Natural killer cell treated with Interleukin-12 subunit alpha and Interleukin-12 subunit beta and Interleukin-15 and Interleukin-18, amount 100 ng/mL, for 72 hours (primary cell): ENCODE results near the gene SMARCB1. TPM values are rescaled to one million over a fixed set of nuclear protein-coding genes. Genes with fewer than 3 reads are reported as not detected.

Experiments
- ATAC-seq, 2 donors: fragments of 150-1000 bp; cut with Tn5 transposase in 1 of 2; sonication (Bioruptor Pico), chemical (Tn5 transposase) in 1 of 2; 2 replicates each; pipeline ENCODE4 v1.10.0; 2021
- DNase-seq: peaks from one replicate; pipeline ENCODE4 v3.0.0; 2022; ENCODE audit warnings: low spot score
- H3K27ac Mint-ChIP-seq, 2 donors: 1 replicate in 1 of 2; 2 replicates in 1 of 2; pipeline ENCODE4 v1.8.0; 2022; ENCODE audit warnings: mixed read lengths in 2 of 2, mild to moderate bottlenecking in 1 of 2, moderate library complexity in 1 of 2
- H3K27me3 Mint-ChIP-seq, 2 donors: 1 replicate in 1 of 2; 2 replicates in 1 of 2; pipeline ENCODE4 v1.8.0; 2022; ENCODE audit warnings: mixed read lengths in 2 of 2
- H3K36me3 Mint-ChIP-seq: one replicate; pipeline ENCODE4 v1.8.0; 2022; ENCODE audit warnings: mixed read lengths
- H3K4me1 Mint-ChIP-seq, 2 donors: 1 replicate in 1 of 2; 2 replicates in 1 of 2; pipeline ENCODE4 v1.8.0; 2022; ENCODE audit warnings: low read depth in 2 of 2, mixed read lengths in 2 of 2, mild to moderate bottlenecking in 1 of 2
- H3K4me3 Mint-ChIP-seq: one replicate; pipeline ENCODE4 v1.8.0; 2022; ENCODE audit warnings: mixed read lengths
- H3K9me3 Mint-ChIP-seq: 2 replicates; pipeline ENCODE4 v1.8.0; 2022; ENCODE audit warnings: mixed read lengths
- total RNA-seq, 2 donors: library from RNA; stranded (reverse); gene quantifications; one replicate each; pipeline ENCODE4 v1.2.3, GENCODE V29; 2022

Gene SMARCB1
- total RNA-seq, 2 donors from 2014 or later = 70.5 to 105 TPM

- peaks cover 7% of the 10 kb centered on the region for H3K36me3 Mint-ChIP-seq
- ATAC-seq = no peak
These were observed 28.9 kb downstream of the SMARCB1 start for GRCh38 chr22:23815541-23816155.

GRCh38 chr22:23816156-23816976 lies 29.6 kb downstream of the SMARCB1 start:
- no peak overlapping the region for H3K27ac Mint-ChIP-seq

More at GRCh38 chr22:23815541-23816155, 28.9 kb downstream of the SMARCB1 start:
- Mint-ChIP-seq H3K27me3 (no peaks in the 10 kb centered on the region), H3K4me1 (peaks cover 3 to 9% of the 10 kb centered on the region in 2 donors), H3K27ac (no peak overlapping the region), H3K4me3 (no peak overlapping the region), H3K9me3 (no peaks in the 10 kb centered on the region)
- no peak for DNase-seq

GRCh38 chr22:23817146-23817545 lies 30.4 kb downstream of the SMARCB1 start:
- no peak overlapping the region for H3K27ac Mint-ChIP-seq
- H3K36me3 Mint-ChIP-seq = no peaks in the 10 kb centered on the region
- H3K27me3 Mint-ChIP-seq = no peaks in the 10 kb centered on the region
- no peak for DNase-seq
- H3K4me3 Mint-ChIP-seq = no peak overlapping the region
- H3K9me3 Mint-ChIP-seq = no peaks in the 10 kb centered on the region
- no peak for ATAC-seq
- peaks cover 5 to 10% of the 10 kb centered on the region in 2 donors for H3K4me1 Mint-ChIP-seq

More at GRCh38 chr22:23816156-23816976, 29.6 kb downstream of the SMARCB1 start:
- H3K36me3 Mint-ChIP-seq = peaks cover 4% of the 10 kb centered on the region
- ATAC-seq = no peak
- H3K4me1 Mint-ChIP-seq = peaks cover 5 to 10% of the 10 kb centered on the region in 2 donors
- DNase-seq = no peak
- no peak overlapping the region for H3K4me3 Mint-ChIP-seq
- no peaks in the 10 kb centered on the region for H3K9me3 Mint-ChIP-seq
- no peaks in the 10 kb centered on the region for H3K27me3 Mint-ChIP-seq

- no peaks in the 10 kb centered on the region for H3K36me3 Mint-ChIP-seq
- no peak overlapping the region for H3K4me3 Mint-ChIP-seq
- no peak overlapping the region for H3K27ac Mint-ChIP-seq
- H3K27me3 Mint-ChIP-seq = no peaks in the 10 kb centered on the region
- H3K4me1 Mint-ChIP-seq = peaks cover 8 to 10% of the 10 kb centered on the region in 2 donors
- DNase-seq (no peak), ATAC-seq (no peak)
- H3K9me3 Mint-ChIP-seq = no peaks in the 10 kb centered on the region
These were observed 31.8 kb downstream of the SMARCB1 start for GRCh38 chr22:23818541-23818940.

- Mint-ChIP-seq H3K4me3 (peak overlapping the region; percentile 47), H3K27me3 (no peaks in the 10 kb centered on the region), H3K4me1 (peaks cover 10 to 12% of the 10 kb centered on the region in 2 donors), H3K27ac (peak overlapping the region; percentile 57 to 63), H3K36me3 (no peaks in the 10 kb centered on the region), H3K9me3 (no peaks in the 10 kb centered on the region)
- ATAC-seq (peak; percentile 61 to 81), DNase-seq (no peak)
These were observed 34.0 kb downstream of the SMARCB1 start for GRCh38 chr22:23820748-23821211.

GRCh38 chr22:23822101-23822671 lies 35.4 kb downstream of the SMARCB1 start:
- Mint-ChIP-seq H3K4me3 (no peak overlapping the region), H3K9me3 (no peaks in the 10 kb centered on the region), H3K36me3 (no peaks in the 10 kb centered on the region), H3K27ac (peak overlapping the region; percentile 58 to 60), H3K4me1 (peaks cover 10 to 12% of the 10 kb centered on the region in 2 donors), H3K27me3 (no peaks in the 10 kb centered on the region)
- DNase-seq (no peak), ATAC-seq (no peak)

GRCh38 chr22:23823331-23823791 lies 36.6 kb downstream of the SMARCB1 start:
- H3K4me3 Mint-ChIP-seq = no peak overlapping the region
- H3K27me3 Mint-ChIP-seq = no peaks in the 10 kb centered on the region
- H3K9me3 Mint-ChIP-seq = no peaks in the 10 kb centered on the region
- no peaks in the 10 kb centered on the region for H3K36me3 Mint-ChIP-seq
- DNase-seq = no peak
- H3K27ac Mint-ChIP-seq = peak overlapping the region in 1 of 2 donors; percentile 60
- peaks cover 10 to 12% of the 10 kb centered on the region in 2 donors for H3K4me1 Mint-ChIP-seq
- no peak for ATAC-seq

GRCh38 chr22:23824476-23825245 lies 37.9 kb downstream of the SMARCB1 start:
- Mint-ChIP-seq H3K27me3 (no peaks in the 10 kb centered on the region), H3K27ac (no peak overlapping the region), H3K36me3 (no peaks in the 10 kb centered on the region), H3K4me1 (peaks cover 15 to 17% of the 10 kb centered on the region in 2 donors), H3K9me3 (no peaks in the 10 kb centered on the region), H3K4me3 (no peak overlapping the region)
- no peak for DNase-seq
- ATAC-seq = no peak

- H3K27ac Mint-ChIP-seq = no peak overlapping the region
- no peaks in the 10 kb centered on the region for H3K36me3 Mint-ChIP-seq
- DNase-seq (no peak), ATAC-seq (no peak)
- no peaks in the 10 kb centered on the region for H3K27me3 Mint-ChIP-seq
- peaks cover 9 to 19% of the 10 kb centered on the region in 2 donors for H3K4me1 Mint-ChIP-seq
- H3K9me3 Mint-ChIP-seq = no peaks in the 10 kb centered on the region
- no peak overlapping the region for H3K4me3 Mint-ChIP-seq
These were observed 38.6 kb downstream of the SMARCB1 start for GRCh38 chr22:23825246-23825905.

- Mint-ChIP-seq H3K4me3 (no peak overlapping the region), H3K27ac (no peak overlapping the region), H3K4me1 (peaks cover 5 to 14% of the 10 kb centered on the region in 2 donors), H3K27me3 (no peaks in the 10 kb centered on the region), H3K36me3 (no peaks in the 10 kb centered on the region), H3K9me3 (no peaks in the 10 kb centered on the region)
- no peak for ATAC-seq
- DNase-seq = no peak
These were observed 40.0 kb downstream of the SMARCB1 start for GRCh38 chr22:23826510-23827350.

- H3K9me3 Mint-ChIP-seq = no peaks in the 10 kb centered on the region
- H3K27ac Mint-ChIP-seq = no peak overlapping the region
- no peaks in the 10 kb centered on the region for H3K36me3 Mint-ChIP-seq
These were observed 40.7 kb downstream of the SMARCB1 start for GRCh38 chr22:23827351-23827995.

More at GRCh38 chr22:23827351-23827995, 40.7 kb downstream of the SMARCB1 start:
- DNase-seq (no peak), ATAC-seq (no peak)
- H3K4me1 Mint-ChIP-seq = peaks cover 5 to 14% of the 10 kb centered on the region in 2 donors
- no peak overlapping the region for H3K4me3 Mint-ChIP-seq
- H3K27me3 Mint-ChIP-seq = no peaks in the 10 kb centered on the region
